ENCODE data around the gene OXNAD1.

The OXNAD1 gene

DNA sequence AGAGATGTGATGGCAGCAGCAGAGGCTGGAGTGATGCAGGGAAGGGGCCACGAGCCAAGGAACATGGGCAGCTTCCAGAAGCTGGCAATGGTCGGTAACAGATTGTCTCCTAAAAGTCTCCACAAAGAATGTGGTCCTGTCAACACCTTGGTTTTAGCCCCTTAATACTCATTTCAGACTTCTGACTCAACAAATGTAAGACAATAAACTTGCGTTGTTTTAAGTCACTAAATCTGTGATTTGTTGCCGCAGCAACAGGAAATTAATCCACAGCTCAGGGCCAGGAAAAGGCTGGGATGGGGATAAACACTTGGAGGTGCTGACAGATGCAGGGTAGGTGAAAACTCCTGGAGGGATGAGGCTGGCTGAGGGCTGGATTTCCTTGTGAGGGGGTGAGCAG lies 69.9 kb downstream of the OXNAD1 start:
- DNase-seq: no peak

DNA sequence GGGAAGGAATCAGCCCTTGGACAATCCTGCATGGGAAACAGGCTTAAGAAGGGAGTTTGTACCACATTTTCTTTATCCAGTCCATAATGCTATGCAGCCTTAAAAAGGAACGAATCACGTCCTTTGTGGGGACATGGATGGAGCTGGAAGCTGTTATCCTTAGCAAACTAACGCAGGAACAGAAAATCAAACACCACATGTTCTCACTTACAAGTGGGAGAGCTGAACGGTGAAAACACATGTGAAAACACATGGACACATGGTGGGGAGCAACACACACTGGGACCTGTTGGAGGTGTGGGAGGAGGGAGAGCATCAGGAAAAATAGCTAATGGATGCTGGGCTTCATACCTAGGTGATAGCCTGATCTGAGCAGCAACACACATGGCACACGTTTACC lies 70.3 kb downstream of the OXNAD1 start:
- no peak for DNase-seq

DNA sequence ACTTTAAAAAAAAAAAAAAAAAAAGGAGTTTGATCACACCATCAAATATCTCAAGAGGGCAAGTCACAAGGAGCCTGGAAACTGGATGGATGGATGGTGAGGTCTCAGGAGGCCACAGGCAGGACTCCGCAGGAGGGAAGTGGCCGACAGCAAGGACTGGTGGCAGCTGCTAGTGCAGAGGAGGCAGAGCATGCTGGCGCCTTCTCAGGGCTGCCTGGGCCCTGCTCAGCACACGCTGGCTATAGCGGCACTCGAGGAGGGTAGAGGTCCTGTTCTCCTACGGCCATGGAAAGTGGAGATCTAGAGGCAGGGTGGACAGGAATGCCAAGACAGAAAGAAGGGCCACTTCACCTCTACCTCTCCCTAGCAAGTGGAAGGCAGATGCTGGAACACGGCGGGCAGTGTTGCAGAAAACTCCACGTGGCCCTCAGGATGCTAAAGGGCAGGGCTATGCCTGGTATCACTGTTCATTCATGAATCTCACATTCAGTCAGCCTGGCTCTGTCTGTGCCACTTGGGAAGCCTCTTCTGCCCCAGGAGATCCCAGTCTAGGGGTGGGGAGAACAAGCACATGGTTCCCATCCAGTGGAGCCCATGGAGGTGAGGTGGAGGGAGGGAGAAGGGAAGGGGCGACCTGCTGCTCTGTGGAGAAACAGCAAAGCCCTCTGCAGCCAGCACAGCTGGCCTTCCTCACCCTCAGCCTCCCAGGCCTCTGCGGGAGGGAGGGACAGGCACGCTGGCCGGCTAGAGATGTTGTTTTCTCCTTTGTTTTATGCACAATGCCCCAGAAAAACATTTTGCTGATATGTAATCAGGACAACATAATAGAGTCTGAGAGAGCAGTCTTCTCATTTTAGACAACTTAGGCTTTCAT lies 71.0 kb downstream of the OXNAD1 start:
- no peak for DNase-seq

DNA sequence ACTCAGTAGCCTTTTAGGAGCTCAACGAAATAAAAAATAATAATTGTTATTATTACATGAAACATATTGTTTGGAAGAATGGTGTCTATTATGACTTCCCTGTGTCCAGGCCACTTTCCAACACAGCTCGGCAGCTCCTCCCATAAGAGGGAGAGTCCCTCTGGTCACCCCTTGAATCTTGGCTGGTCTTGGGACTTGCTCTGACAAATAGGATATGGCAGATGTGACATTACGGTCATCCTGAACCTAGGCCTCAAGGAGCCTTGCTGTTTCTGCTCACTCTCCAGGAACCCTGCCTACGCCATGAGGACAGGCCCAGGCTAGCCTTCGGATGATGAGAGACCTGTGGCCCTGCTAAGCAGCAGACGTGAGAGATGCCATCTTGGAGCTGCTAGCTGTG lies 71.8 kb downstream of the OXNAD1 start:
- DNase-seq: no peak

DNA sequence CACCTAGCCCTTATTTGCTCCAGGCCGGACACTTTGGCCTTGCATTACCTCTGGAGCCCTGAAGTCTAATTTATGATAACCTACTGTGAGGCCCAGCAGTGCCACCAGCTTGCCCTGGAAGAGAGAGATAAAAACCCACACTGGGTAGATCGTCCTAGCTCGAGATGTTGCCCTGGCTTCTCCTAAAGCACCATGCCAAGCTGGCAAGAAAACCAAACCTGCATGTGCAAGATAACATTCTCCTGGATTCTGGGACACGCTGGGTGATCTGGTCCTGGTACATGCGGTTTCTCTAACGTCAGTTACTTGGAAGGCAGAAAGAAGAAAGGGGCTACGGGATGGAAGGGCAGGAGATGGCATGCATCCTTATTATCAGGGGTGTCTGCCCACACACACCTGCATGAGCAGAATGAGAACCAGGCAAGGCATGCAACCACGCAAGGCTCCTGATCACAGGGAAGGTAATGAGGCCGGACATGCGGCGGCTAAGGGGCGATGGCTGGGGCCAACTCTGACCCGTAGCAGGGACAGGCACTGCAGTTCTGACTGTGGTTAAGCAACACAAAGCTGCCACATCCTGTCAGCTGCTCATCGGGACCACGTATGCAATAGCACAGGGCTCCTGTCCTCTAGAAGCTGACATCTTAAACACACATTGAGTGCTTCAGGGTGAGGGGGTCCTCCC lies 73.0 kb downstream of the OXNAD1 start:
- no peak for DNase-seq

DNA sequence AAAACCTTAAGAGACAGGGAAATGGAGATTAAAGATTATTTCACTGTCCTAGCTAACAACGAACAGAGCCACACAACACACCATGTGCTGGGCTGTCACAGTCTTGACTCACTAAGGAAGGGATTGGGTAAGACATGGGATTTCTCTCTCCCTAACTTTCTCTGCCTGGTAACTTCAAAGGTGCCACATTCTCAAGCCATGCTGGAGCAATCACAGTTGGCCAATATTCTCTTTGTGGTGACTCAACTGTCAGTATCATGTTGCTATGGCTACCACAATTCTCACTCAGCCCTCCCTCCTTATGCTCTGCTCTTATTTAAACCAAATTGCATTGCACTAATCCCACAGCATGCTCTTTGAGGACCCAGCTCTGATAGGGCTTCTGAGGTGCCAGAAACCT lies 74.0 kb downstream of the OXNAD1 start:
- DNase-seq: no peak

DNA sequence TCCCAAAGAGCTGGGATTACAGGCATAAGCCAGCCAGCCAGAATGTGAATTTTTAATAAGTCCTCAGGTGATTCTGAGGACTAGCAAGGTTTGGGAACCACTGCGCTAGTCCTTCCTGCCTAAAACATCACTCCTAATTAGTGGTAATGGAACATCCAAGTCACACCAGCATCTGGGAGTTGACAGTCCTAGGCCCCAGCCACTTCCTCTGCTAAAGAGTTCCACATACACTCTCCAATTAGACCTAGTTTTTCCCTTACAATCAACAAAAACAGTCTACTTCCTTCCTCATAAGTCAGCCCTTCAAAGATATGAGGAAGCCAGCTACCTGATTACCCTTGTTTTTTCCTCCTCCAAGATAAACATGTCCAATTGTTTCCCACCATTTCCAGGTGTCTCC lies 78.1 kb downstream of the OXNAD1 start:
- no peak for DNase-seq

DNA sequence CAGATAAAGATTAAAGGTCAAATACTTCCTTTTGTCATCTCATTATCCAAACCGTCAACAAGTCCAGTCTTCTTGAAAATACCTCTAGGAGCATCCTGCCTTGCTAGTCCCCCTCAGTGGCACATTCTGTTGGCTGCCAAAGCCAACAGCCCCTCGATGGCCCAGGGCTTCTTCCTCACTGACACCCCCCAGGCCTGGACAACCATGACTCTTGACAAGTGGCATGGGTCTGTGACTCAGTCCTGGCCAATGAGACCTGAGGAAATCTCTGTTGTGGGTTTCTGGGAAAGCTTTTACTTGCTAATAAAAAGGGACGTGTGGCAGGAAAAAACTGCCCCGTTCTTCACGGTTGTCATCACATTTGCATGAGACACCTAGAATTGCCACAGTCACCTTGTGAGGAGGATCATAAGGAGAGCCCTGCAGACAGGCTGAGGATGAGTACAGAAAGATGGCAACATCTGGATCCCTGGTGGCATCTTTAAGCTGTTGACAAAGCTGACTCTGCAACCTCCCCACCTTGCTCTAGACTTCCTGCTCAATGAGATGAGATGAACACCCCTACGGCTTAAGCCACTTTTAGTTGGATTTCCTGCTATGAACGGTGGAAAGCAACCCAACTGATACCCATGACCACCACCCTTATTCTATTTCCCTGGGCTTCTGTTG lies 81.5 kb downstream of the OXNAD1 start:
- no peak for DNase-seq

DNA sequence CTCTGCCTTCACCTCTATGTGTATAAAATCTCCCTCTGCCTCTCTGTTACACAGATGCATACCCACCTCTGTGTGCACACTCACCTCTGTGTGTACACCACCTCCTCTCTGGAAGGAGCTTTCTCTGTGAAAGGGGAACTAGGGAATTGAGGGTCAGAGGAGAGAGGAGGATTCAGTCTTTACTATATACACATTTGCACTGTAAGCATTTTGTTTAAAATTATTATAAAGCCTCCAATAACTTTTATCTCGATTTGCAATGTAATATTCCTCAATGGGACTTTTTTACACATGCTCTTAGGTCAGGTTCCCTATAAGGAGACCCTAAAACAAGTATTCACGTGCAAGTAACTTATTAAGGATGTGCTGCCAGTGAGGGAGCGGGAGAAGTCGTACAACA lies 82.5 kb downstream of the OXNAD1 start:
- no peak for DNase-seq

DNA sequence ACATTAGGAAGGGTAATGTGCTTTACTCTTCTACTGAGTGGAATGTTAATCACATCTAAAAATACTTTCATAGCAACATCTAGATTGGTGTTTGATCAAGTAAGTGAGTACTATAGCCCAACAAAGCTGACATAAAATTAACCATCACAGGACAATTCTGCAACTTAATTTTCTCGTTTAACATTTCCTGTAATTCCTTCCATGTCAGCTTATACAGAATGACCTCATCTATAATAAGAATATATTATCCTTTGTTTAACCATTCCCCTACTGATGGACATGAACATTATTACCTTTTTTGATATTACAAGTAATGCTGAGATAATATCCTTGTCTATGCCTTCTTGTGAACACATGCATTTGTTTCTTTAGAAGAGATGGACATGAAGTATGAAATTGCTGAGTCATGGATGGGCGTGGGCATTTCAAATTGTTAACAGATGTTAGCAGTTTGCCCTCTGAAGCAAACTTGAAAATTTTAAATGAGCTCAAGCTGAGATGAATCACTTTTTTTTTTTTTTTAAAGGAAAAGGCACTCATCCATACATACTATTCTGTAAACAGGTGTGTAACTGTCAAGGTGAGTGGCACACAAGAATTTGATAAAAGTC lies 85.1 kb downstream of the OXNAD1 start:
- DNase-seq: no peak

DNA sequence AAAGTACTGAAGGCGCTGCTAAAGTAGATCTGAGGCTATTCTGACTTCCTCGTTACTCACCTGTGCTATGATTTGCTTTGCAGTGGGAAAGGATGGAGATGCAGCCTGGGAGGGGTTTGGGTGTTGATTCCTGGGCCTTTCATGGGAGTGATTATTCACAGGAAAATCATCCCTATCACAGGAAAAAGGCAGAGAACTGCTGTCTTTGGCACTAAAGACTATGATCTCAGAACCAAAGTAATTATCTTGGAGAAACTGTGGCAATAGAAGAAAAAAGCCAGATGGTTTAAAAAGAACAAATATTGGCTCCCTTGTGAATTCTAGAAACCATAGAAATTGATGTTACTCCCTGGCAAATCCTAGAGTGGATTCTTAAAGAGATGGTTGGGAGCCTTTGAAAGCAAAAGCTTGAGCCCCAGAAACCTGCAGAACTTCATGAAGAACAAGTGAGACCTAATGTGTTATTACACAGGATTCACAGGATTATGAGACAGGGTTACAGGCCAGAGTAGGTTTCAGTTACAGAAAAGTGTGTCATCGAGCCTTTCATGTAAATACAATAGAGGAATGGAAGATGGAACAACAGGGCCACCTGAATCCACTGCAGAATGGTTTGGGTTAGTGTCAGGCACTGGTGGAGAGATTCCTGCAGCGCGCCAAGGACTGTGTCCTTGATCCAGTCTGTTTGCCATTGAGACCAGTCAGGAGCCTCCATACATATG lies 85.7 kb downstream of the OXNAD1 start:
- DNase-seq: no peak

DNA sequence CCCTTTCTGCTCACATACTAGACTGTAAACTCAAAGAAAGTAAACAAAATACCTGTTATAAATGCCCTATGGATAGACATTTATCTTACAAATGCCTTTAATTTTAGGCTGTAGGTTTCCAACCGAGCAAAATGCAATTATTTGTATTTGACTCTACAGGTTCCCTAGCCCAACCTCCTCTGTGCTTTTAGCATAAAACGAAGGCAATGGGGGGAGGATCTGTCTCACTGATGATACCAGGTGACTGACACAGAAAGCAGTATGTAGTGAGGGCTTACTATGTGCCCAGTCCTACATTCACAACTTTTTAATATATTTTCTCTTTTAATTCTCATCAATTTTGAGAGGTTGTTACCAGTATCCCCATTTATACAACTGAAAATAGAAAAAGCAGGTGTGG lies 87.4 kb downstream of the OXNAD1 start:
- no peak for DNase-seq

DNA sequence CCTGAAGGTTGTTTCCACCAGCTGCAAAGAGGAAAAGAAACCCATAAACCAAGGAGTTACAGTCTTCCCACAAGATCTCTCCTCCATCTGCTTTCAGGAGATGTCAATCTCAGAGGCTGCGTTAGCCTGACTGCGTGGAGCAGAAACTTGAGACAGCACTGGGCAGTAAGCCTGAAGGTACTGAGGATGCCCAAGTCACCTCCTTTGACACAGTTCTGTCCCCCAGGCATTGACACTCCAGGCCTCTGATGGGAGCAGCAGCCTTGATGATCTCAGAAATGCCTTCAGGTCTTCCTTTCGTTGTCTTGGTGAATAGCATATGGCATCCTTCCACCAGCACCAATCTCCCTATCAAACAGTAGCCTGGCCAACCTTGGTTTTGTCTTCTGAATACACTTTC lies 89.3 kb downstream of the OXNAD1 start:
- no peak for DNase-seq
